HL-60/S4 treated with retinoic acid at 250 ng/mL for 4 days and 3 days (cell line): ENCODE data around the gene HIF3A.
"Not testable (repeated sequence)": the region's sequence is repeated elsewhere in the genome, so short reads cannot be mapped to it uniquely, and the experiment has no call there.

Experiments used
- in situ Hi-C: fragments of 300-500 bp; cut with MboI; formaldehyde crosslinking; loops from 2 replicates; pipeline ENCODE4 v1.7.0; 2022; ENCODE audit warnings: low sequenced_read_pairs

Gene HIF3A

GRCh38 chr19:46296722-46297461 is at the start of gene HIF3A:
Gene HIF3A (plus strand): TSS chr19:46297042. CDS start chr19:46297077, 35 bp downstream.
- in situ Hi-C loops, result no loop called here

- in situ Hi-C loops, result no loop called here
These were observed 46.6 kb upstream of the HIF3A start for GRCh38 chr19:46250076-46250735.

DNA sequence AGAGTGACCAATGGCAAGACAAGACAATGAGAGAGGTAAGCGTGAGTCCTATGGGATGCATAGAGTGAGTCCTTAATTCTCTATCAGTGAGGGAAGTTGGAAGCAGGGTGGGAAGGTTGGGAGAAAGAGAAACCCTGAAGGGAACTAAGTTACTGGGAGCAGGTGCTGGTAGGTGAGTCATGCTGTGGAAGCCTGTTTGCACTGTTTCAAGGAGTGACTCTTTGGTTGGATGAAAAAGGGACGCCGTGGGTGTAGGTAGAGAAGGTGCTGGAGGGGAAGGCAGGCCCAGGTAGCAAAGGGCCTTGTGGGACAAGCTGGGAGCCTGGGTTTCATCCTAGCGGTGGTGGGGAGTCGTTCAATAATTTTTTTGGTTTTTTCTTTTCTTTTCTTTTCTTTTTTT is 45.4 kb upstream of the HIF3A start:
- in situ Hi-C loops, result no loop called here

- in situ Hi-C loops, result no loop called here
These were observed 42.1 kb upstream of the HIF3A start for GRCh38 chr19:46254776-46255175.

- in situ Hi-C loops, result no loop called here
These were observed 40.0 kb upstream of the HIF3A start for GRCh38 chr19:46256855-46257254.

GRCh38 chr19:46261501-46261900 is 35.3 kb upstream of the HIF3A start:
- in situ Hi-C loops, result loop anchor here (10.0 kb wide), 1 partner anchor 177 kb away; no protein-coding TSS in a partner anchor

DNA sequence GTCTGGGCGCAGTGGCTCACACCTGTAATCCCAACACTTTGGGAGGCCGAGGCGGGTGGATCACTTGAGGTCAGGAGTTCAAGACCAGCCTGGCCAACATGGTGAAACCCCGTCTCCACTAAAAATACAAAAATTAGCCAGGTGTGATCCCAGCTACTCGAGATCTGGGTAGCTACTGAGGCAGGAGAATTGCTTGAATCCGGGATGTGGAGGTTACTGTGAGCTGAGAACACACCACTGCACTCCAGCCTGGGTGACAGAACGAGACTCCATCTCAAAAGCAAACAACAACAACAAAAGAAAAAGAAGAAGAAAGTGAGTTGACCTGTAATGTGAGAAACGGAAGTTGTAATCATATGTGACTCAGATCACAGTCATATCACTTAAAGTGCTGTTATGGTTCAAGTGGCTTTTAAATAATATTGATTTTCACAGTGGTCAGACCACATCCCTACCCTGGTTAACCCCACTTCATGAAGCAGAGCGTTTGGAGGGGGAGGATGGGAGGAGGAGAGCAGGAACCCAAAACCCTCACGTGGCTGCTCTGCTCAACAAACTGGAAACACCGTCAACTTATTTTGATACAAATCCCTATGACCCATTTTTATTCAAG is 34.1 kb upstream of the HIF3A start:
- in situ Hi-C loops, result loop anchor here (10.0 kb wide), 1 partner anchor 178 kb away; no protein-coding TSS in a partner anchor

DNA sequence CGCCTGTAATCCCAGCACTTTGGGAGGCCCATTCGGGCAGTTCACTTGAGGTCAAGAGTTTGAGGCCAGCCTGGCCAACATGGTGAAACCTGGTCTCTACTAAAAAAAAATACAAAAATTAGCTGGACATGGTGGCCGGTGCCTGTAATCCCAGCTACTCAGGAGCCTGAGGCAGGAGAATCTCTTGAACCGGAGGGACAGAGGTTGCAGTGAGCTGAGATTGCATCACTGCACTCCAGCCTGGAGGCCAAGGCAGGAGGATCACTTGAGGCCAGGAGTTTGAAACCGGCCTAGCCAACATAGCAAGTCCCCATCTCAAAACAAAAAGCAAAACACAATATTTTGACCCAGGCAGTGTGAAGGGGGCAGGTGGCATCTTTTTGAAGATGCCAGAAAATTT is 32.0 kb upstream of the HIF3A start:
- in situ Hi-C loops, result loop anchor here (10.0 kb wide), 1 partner anchor 180 kb away; no protein-coding TSS in a partner anchor

DNA sequence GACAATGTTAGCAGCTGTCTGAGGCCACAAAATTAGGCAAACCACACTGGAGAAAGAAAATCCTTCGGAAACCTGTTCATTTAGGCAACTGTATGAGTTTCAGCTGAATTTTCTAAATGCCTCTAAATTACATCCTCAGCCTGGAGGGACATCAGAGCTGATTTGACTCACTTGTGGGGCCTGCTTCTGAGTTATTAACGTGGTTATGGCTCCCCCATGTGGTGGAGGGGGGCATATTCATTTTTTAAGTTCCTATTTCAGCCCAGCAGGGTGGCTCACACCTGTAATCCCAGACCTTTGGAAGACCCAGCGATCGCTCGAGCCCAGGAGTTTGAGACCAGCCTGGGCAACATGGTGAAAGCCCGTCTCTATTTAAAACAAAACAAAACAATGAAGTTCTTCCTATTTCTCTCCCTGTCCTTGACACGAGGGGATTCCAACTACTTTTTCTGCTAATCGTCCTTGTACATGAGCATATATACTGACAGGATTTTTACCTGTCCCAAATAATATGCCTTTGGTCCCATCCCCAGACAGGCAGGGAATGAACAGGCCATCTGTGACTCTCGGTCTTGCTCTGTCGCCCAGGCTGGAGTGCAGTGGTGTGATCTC is 31.5 kb upstream of the HIF3A start:
- in situ Hi-C loops, result loop anchor here (10.0 kb wide), 1 partner anchor 181 kb away; no protein-coding TSS in a partner anchor

GRCh38 chr19:46269101-46269500 is 27.7 kb upstream of the HIF3A start:
- in situ Hi-C loops, result loop anchor here (10.0 kb wide), 1 partner anchor 184 kb away; no protein-coding TSS in a partner anchor

- in situ Hi-C loops, result no loop called here
These were observed 26.2 kb upstream of the HIF3A start for GRCh38 chr19:46270521-46271256.

GRCh38 chr19:46271481-46272197 is 25.2 kb upstream of the HIF3A start:
- in situ Hi-C loops, result no loop called here

GRCh38 chr19:46273931-46274330 is 22.9 kb upstream of the HIF3A start:
- in situ Hi-C loops, result not testable (repeated sequence)

GRCh38 chr19:46279177-46279576 is 17.7 kb upstream of the HIF3A start:
- in situ Hi-C loops, result no loop called here

DNA sequence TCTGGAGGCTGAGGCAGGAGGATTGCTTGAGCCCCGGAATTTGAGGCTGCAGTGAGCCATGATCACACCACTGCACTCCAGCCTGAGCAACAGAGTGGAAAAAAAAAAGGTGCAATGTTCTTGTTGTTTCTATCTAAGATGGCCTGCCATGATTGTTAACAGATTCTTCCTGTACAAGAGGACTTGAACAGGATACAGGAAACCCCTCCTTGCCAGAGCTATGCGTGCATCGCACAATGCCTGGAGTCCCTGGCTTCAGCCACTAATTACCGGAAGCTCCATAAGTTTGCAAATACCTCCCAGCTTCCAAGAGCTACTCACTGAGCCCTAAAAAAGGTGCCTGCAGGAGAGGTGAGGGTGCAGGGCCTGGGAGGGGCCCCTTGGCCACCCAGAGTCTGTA is 13.1 kb upstream of the HIF3A start:
- in situ Hi-C loops, result no loop called here

DNA sequence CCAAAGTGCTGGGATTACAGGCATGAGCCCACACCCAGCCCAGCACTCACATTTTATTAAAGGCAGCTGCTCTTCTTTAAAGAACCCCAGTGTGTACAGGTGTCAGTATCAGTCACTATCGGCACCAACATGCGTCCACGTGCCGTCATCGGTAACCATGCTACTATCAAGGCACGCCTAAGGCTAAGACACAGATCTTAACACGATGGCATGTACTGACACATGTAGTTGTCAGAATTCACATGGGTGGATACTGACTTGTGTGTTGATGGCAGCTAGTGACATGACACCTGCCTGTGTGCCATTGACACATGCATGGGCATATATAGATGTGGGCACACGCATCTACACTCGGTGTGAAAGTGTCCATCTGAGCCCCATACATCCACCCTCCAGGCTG is 12.2 kb upstream of the HIF3A start:
- in situ Hi-C loops, result no loop called here

DNA sequence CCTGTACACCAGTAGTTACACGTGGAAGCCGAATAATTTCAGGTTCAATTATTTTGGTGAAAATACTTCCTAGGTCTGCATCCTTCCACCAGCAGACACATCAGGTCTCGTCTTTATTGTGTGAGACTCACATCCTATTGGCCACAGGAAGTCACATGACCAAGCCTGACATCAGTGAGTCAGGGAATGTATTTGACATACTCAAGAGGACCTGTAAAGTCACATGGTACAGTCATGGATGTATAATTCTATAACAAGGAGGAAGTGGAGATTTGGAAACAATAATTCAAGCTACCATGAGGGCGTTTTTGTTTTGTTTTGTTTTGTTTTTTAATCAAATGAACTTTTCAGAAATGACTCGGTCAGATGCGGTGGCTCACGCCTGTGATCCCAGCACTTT is 9.3 kb upstream of the HIF3A start:
- in situ Hi-C loops, result no loop called here

DNA sequence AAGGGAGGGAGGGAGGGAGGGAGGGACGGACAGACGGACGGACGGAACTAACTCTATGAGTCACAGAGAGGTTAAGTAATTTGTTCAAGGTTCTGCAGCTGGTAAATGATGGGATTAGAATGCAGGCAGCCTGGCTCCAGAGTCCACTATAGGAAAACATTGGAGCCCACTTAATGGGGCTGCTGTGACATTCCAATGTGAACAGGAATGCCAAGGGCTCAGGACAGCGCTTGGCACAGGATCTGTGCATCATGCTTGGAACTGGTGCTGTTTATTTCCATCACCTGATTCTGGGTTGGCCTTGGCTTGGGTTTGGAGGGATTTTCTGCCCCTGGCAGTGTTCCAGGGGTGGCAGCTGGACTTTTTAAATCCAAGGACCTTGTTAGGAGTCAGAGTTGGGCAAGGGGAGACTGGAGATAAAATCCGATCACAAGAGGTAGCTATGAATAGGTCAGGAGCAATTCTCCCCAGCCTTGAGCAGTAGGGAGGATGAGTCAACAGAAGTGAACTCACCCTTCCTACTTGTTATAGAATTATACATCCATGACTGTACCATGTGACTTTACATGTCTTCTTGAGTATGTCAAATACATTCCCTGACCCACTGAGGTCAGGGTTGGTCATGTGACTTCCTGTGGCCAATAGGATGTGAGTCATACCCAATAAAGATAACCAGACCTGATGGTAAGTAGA is 7.8 kb upstream of the HIF3A start:
- in situ Hi-C loops, result no loop called here
